SK-N-SH (cell line): ENCODE results near the gene USP32. TPM values are rescaled to one million over a fixed set of nuclear protein-coding genes. Genes with fewer than 3 reads are reported as not detected.

Experiments used
- CTCF ChIA-PET: fragments of 300-600, 350-600 bp; formaldehyde crosslinking; extraction: SDS; loops from one replicate; lab custom pipeline; 2021; lab: Yijun Ruan, JAX
- POLR2A ChIA-PET: fragments of 350-600 bp; sonication (Branson Sonifier 250); formaldehyde crosslinking; extraction: SDS; loops from one replicate; lab custom pipeline; 2020; ENCODE audit warnings: antibody characterized with exemption, inconsistent platforms; lab: Yijun Ruan, JAX
- DNase-seq: peaks from one replicate; pipeline ENCODE4 v3.0.0; 2012
- H2AFZ ChIP-seq: fragments of 200-600 bp; sonication (generic); 2 replicates; pipeline ENCODE4 v1.8.1; 2016; ENCODE audit warnings: antibody characterized with exemption, mild to moderate bottlenecking, low read depth
- H3F3A ChIP-seq: fragments of 200-600 bp; sonication (generic); replicated peaks from 2 replicates; pipeline ENCODE3; 2016; ENCODE audit warnings: antibody characterized with exemption, mild to moderate bottlenecking; ENCODE audit not compliant: insufficient read depth
- H3K27ac ChIP-seq, 2 experiments: fragments of 200-500 bp in 1 of 2; fragments of 200-600 bp in 1 of 2; sonication (Bioruptor generic) in 1 of 2; sonication (generic), shearing (Covaris generic) in 1 of 2; 2 replicates each; pipeline versions ENCODE4 v1.5.1 to v1.6.1; 2014 to 2016; ENCODE audit warnings: low read depth in 2 of 2, inconsistent platforms in 1 of 2, low read length in 1 of 2, mild to moderate bottlenecking in 1 of 2, mixed read lengths in 1 of 2
- H3K27me3 ChIP-seq: fragments of 200-600 bp; sonication (generic), shearing (Covaris generic); 2 replicates; pipeline ENCODE4 v1.6.1; 2016; ENCODE audit warnings: mixed run types; ENCODE audit not compliant: insufficient read depth
- H3K36me3 ChIP-seq, 2 experiments: fragments of 200-500 bp in 1 of 2; fragments of 200-600 bp in 1 of 2; sonication (Bioruptor generic) in 1 of 2; sonication (generic) in 1 of 2; replicated peaks in 1 of 2; 2 replicates each; pipeline versions ENCODE3 to v1.5.1; 2014 to 2016; ENCODE audit warnings: low read length in 1 of 2, mild to moderate bottlenecking in 1 of 2; ENCODE audit not compliant: insufficient read depth in 2 of 2, control insufficient read depth in 1 of 2
- H3K4me1 ChIP-seq, 2 experiments: fragments of 200-500 bp in 1 of 2; fragments of 200-600 bp in 1 of 2; sonication (Bioruptor generic) in 1 of 2; sonication (generic), shearing (Covaris generic) in 1 of 2; 2 replicates each; pipeline versions ENCODE4 v1.5.1 to v1.6.1; 2014 to 2016; ENCODE audit warnings: low read depth in 1 of 2, low read length in 1 of 2, mixed run types in 1 of 2; ENCODE audit not compliant: insufficient read depth in 2 of 2, control insufficient read depth in 1 of 2
- H3K4me2 ChIP-seq: fragments of 200-600 bp; sonication (generic), shearing (Covaris generic); 2 replicates; pipeline ENCODE4 v1.6.1; 2017; ENCODE audit warnings: mixed run types
- H3K4me3 ChIP-seq, 2 experiments: fragments of 200-500 bp in 1 of 2; fragments of 200-600 bp in 1 of 2; sonication (Bioruptor generic) in 1 of 2; sonication (generic), shearing (Covaris generic) in 1 of 2; 2 replicates each; pipeline versions ENCODE4 v1.5.1 to v1.8.1; 2014 to 2016; ENCODE audit warnings: low read depth in 2 of 2, inconsistent platforms in 1 of 2, low read length in 1 of 2, mild to moderate bottlenecking in 1 of 2, mixed read lengths in 1 of 2, moderate library complexity in 1 of 2
- H3K79me2 ChIP-seq: fragments of 200-600 bp; sonication (generic); 2 replicates; pipeline ENCODE4 v1.8.1; 2017; ENCODE audit warnings: mild to moderate bottlenecking; ENCODE audit not compliant: insufficient read depth
- H3K9ac ChIP-seq: fragments of 200-600 bp; sonication (generic); 2 replicates; pipeline ENCODE4 v1.6.1; 2017; ENCODE audit warnings: mixed run types
- H3K9me2 ChIP-seq: fragments of 200-600 bp; sonication (generic); 2 replicates; pipeline ENCODE4 v1.6.1; 2017; ENCODE audit warnings: mixed run types
- H3K9me3 ChIP-seq: fragments of 200-600 bp; sonication (generic); 2 replicates; pipeline ENCODE4 v1.6.1; 2017; ENCODE audit warnings: mixed run types, mild to moderate bottlenecking, moderate library complexity
- H4K20me1 ChIP-seq: fragments of 200-600 bp; sonication (generic); 2 replicates; pipeline ENCODE4 v1.6.1; 2017; ENCODE audit warnings: mild to moderate bottlenecking, mixed run types; ENCODE audit not compliant: insufficient read depth
- CHD2 ChIP-seq: fragments of 150-350 bp; IDR thresholded peaks from 2 replicates; pipeline ENCODE4 v1.6.1; 2018; ENCODE audit warnings: low read length; ENCODE audit not compliant: partially characterized antibody
- FOXJ3 ChIP-seq: sonication (generic); formaldehyde crosslinking; IDR thresholded peaks from 2 replicates; pipeline ENCODE4 v1.5.1; 2020; ENCODE audit warnings: mild to moderate bottlenecking, missing genetic modification reagents
- GABPA ChIP-seq: IDR thresholded peaks from 2 replicates; pipeline ENCODE4 v1.4.0; 2012; ENCODE audit warnings: low read depth, mild to moderate bottlenecking
- GATA2 ChIP-seq: sonication (generic); formaldehyde crosslinking; IDR thresholded peaks from 2 replicates; pipeline ENCODE4 v1.5.0; 2020; ENCODE audit warnings: mild to moderate bottlenecking, missing genetic modification reagents
- JUND ChIP-seq: IDR thresholded peaks from 2 replicates; pipeline ENCODE4 v1.4.0; 2012
- MEF2A ChIP-seq: IDR thresholded peaks from 2 replicates; pipeline ENCODE4 v1.4.0; 2012; ENCODE audit warnings: low read depth, borderline replicate concordance
- NFIC ChIP-seq: IDR thresholded peaks from 2 replicates; pipeline ENCODE4 v1.4.0; 2012; ENCODE audit warnings: borderline replicate concordance
- NRF1 ChIP-seq: IDR thresholded peaks from 2 replicates; pipeline ENCODE4 v1.6.1; 2012; ENCODE audit warnings: low read depth, mild to moderate bottlenecking, low read length
- RAD21 ChIP-seq: IDR thresholded peaks from 2 replicates; pipeline ENCODE4 v1.6.1; 2012; ENCODE audit warnings: mild to moderate bottlenecking, low read length
- RCOR1 ChIP-seq: fragments of 150-350 bp; IDR thresholded peaks from 2 replicates; pipeline ENCODE4 v1.6.1; 2017; ENCODE audit warnings: antibody characterized with exemption, low read length
- SIN3A ChIP-seq: IDR thresholded peaks from 2 replicates; pipeline ENCODE4 v1.6.1; 2012; ENCODE audit warnings: low read depth, mild to moderate bottlenecking, low read length, moderate library complexity, borderline replicate concordance
- USF2 ChIP-seq: fragments of 150-350 bp; IDR thresholded peaks from 2 replicates; pipeline ENCODE4 v1.6.1; 2017; ENCODE audit warnings: antibody characterized with exemption, low read length, low read depth, borderline replicate concordance
- YY1 ChIP-seq: IDR thresholded peaks from 2 replicates; pipeline ENCODE4 v1.4.0; 2012; ENCODE audit warnings: low read depth, mild to moderate bottlenecking
- WGBS: methylation state at CpG from one replicate; pipeline ENCODE4 v1.1.6; 2017; ENCODE audit warnings: low lambda C conversion rate; 5-methylcytosine and 5-hydroxymethylcytosine counted together
- polyA plus RNA-seq, 3 experiments: library from polyadenylated mRNA; depleted of rRNA; stranded (reverse); fragments of >200 nt; gene quantifications; 2 replicates each; pipeline ENCODE4 v1.2.3, GENCODE V29; 2012

The USP32 gene
- polyA plus RNA-seq, 1 of the 3 experiments (the other 2 are of a cell fraction), result 25.6 TPM

- TF ChIP-seq SIN3A (peak; percentile 31; the same call in 1 of the 2 replicates), GATA2 (CRISPR knock-in tag) (no peak)
These were observed 218.6 kb downstream of the USP32 start (continued) for GRCh38 chr17:60173304-60173819.

- H3F3A ChIP-seq, result peaks cover 8% of the 10 kb centered on the region
- TF ChIP-seq MEF2A, result no peak
- no peak for TF ChIP-seq CHD2
- TF ChIP-seq JUND, result no peak
- TF ChIP-seq NRF1, result no peak
- TF ChIP-seq USF2, result no peak
- TF ChIP-seq FOXJ3 (CRISPR knock-in tag), result no peak
- no peak for TF ChIP-seq RCOR1
- no peak for TF ChIP-seq GABPA
- no peak overlapping the region for H3K4me3 ChIP-seq
- H3K27ac ChIP-seq, result no peak overlapping the region
- no peaks in the 10 kb centered on the region for H4K20me1 ChIP-seq
- H3K27me3 ChIP-seq, result no peaks in the 10 kb centered on the region
- H3K36me3 ChIP-seq, result peaks cover 1% of the 10 kb centered on the region in 2 experiments
- H3K9ac ChIP-seq, result no peak overlapping the region
- no peak overlapping the region for H3K4me2 ChIP-seq
- CTCF ChIA-PET, result interaction anchor here (1.0 to 3.3 kb wide), 8 partner anchors 9 to 265 kb away, joined by 3 to 19 read pairs (median 3); partner anchors contain the start of gene CA4
- POLR2A ChIA-PET, result no interaction called here
- no peak overlapping the region for H2AFZ ChIP-seq
- WGBS, result 88% methylated on average over 8 of the region's 8 CpGs
- no peaks in the 10 kb centered on the region for H3K9me3 ChIP-seq
- no peaks in the 10 kb centered on the region for H3K9me2 ChIP-seq
- peaks cover 3 to 7% of the 10 kb centered on the region in 2 experiments; a peak in 2 of 4 replicates for H3K4me1 ChIP-seq
- DNase-seq, result no peak
- no peaks in the 10 kb centered on the region for H3K79me2 ChIP-seq
These were observed 220.2 kb downstream of the USP32 start for GRCh38 chr17:60171753-60172079.

GRCh38 chr17:60170835-60171752, 220.8 kb downstream of the USP32 start:
- Histone ChIP-seq H2AFZ (no peak overlapping the region), H3K9me2 (no peaks in the 10 kb centered on the region), H3K4me3 (no peak overlapping the region), H3K9me3 (no peaks in the 10 kb centered on the region), H3K4me1 (peaks cover 3 to 7% of the 10 kb centered on the region in 2 experiments; a peak in 2 of 4 replicates), H4K20me1 (no peaks in the 10 kb centered on the region), H3K27me3 (no peaks in the 10 kb centered on the region), H3K36me3 (no peaks in the 10 kb centered on the region), H3K79me2 (no peaks in the 10 kb centered on the region), H3K9ac (no peak overlapping the region), H3K4me2 (no peak overlapping the region), H3K27ac (no peak overlapping the region), H3F3A (peaks cover 8% of the 10 kb centered on the region)
- ChIA-PET CTCF (interaction anchor here (1.0 to 3.3 kb wide), 9 partner anchors 9 to 265 kb away, joined by 3 to 19 read pairs (median 3); partner anchors contain the start of gene CA4), POLR2A (no interaction called here)
- 89% methylated on average over 8 of the region's 8 CpGs for WGBS
- DNase-seq, result peak; percentile 7
- TF ChIP-seq YY1 (no peak), MEF2A (no peak), NFIC (no peak), RAD21 (no peak), JUND (no peak)
